C4-2B (cell line): ENCODE measurements around the gene CCR6.

Source experiments
- CTCF ChIP-seq: fragments of 450-650 bp; conservative IDR thresholded peaks from 2 replicates; pipeline ENCODE4 v1.5.1; 2017; ENCODE audit warnings: mild to moderate bottlenecking
- ZFX ChIP-seq: fragments of 450-650 bp; IDR thresholded peaks from 2 replicates; pipeline ENCODE4 v1.6.1; 2017

DNA sequence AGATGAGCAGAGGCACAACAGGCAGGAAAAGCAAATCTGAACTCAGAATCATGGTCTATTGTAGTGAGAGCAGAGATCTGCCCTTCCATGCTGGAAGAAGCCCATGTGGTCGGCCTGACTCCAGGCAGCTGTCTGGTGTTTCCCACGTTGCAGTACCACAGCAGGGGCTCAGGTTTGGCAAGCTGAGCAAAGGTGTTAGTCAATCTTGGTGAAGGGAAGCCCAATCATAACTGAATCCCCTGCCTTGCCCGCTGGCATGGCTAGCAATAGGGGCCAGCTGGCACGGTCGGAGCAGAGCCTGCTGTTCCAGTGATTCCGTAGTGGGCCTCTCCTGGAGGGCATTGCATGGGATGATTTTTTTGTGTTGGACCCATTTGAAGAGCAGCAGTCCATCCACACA lies 17.8 kb upstream of the CCR6 start:
- no peak for TF ChIP-seq CTCF
- TF ChIP-seq ZFX: no peak
